ENCODE results near the gene DARS1.

The DARS1 gene

GRCh38 chr2:135951041-135951583, 34.3 kb downstream of the DARS1 start:
- Mint-ChIP-seq H3K27ac (no peak overlapping the region), H3K27me3 (no peaks in the 10 kb centered on the region), H3K4me3 (no peak overlapping the region)

DNA sequence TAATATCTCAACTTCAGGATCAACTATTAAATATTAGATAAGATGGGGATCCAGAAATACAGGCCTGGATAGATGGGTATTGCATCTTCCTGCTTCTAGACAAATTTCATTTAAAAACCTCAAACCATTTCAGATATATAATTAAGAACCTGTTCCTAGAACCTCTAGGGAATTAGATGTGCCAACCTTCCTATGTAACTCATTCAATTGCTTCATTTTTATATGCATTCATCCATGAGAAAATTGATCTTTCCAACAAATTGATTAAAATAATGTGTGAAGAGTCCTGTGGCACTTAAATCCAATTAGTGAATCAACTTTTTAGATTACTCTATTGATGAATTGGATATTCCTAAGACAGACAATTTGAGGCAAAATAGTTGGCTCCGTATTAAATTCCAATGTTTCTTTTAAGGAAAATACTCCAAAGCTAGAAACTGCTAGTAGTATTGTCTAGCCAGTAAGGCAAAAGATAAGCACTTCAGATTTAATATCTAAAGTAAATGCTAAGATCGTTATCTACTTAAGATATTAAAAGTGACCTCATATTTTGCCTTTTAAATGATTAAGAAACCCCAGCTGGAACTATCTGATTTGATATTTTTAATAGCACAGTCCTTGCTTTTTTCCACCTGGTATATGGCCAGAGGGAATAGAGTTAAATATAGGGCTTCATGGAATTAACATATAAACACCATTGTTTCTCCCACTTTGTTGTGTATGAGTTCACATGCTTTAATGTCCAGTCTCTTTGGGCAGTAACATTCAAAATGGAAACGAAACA, 35.8 kb downstream of the DARS1 start:
- Mint-ChIP-seq H3K9me3 (peaks cover 5% of the 10 kb centered on the region), H3K4me3 (no peak overlapping the region), H3K4me1 (peaks cover 62% of the 10 kb centered on the region), H3K36me3 (ENCODE audit: low read depth) (peaks cover 54% of the 10 kb centered on the region), H3K27me3 (no peaks in the 10 kb centered on the region), H3K27ac (no peak overlapping the region)
- DNase-seq (no peak), ATAC-seq (no peak)

More at GRCh38 chr2:135951041-135951583, 34.3 kb downstream of the DARS1 start:
- Mint-ChIP-seq H3K9me3 (peaks cover 5% of the 10 kb centered on the region), H3K4me1 (peaks cover 60% of the 10 kb centered on the region), H3K36me3 (ENCODE audit: low read depth) (peaks cover 55% of the 10 kb centered on the region)
- no peak for ATAC-seq
- no peak for DNase-seq

- H3K9me3 Mint-ChIP-seq, result peaks cover 5% of the 10 kb centered on the region
- H3K4me1 Mint-ChIP-seq, result peaks cover 58% of the 10 kb centered on the region
- H3K27me3 Mint-ChIP-seq, result no peaks in the 10 kb centered on the region
- no peak for DNase-seq
- peaks cover 50% of the 10 kb centered on the region for H3K36me3 Mint-ChIP-seq (ENCODE audit: low read depth)
- ATAC-seq, result peak; percentile 81
- H3K4me3 Mint-ChIP-seq, result peak overlapping the region; percentile 38
- peak overlapping the region; percentile 78 for H3K27ac Mint-ChIP-seq
These were observed 36.6 kb downstream of the DARS1 start for GRCh38 chr2:135948642-135949355.

DNA sequence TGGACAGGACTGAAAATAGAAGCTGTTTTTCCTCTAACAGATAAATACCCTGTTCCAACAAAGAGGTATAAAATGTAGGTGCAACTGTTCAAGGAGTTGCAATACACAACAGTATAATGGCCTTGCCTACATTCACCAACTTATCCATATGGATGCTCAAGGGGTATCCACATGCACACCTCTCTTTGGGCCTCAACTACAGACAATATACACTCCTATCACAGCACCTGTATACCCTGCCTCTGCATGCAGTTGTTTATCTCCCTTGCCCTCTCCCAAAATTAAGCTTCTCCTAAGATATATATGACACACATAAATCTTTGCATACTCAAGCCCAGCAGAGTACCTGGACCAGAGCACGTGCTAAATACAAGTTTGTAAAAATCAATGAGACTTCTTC, 37.3 kb downstream of the DARS1 start:
- ATAC-seq (no peak), DNase-seq (no peak)
- H3K4me1 Mint-ChIP-seq, result peaks cover 58% of the 10 kb centered on the region
- H3K36me3 Mint-ChIP-seq (ENCODE audit: low read depth), result peaks cover 52% of the 10 kb centered on the region
- no peaks in the 10 kb centered on the region for H3K27me3 Mint-ChIP-seq
- peaks cover 5% of the 10 kb centered on the region for H3K9me3 Mint-ChIP-seq
- peak overlapping the region; percentile 38 for H3K4me3 Mint-ChIP-seq
- H3K27ac Mint-ChIP-seq, result peak overlapping the region; percentile 78

GRCh38 chr2:135947483-135947882, 37.9 kb downstream of the DARS1 start:
- no peaks in the 10 kb centered on the region for H3K27me3 Mint-ChIP-seq
- no peak overlapping the region for H3K27ac Mint-ChIP-seq
- H3K4me1 Mint-ChIP-seq, result peaks cover 56% of the 10 kb centered on the region
- H3K4me3 Mint-ChIP-seq, result no peak overlapping the region
- DNase-seq (no peak), ATAC-seq (no peak)
- H3K9me3 Mint-ChIP-seq, result peaks cover 3% of the 10 kb centered on the region
- H3K36me3 Mint-ChIP-seq (ENCODE audit: low read depth), result peaks cover 52% of the 10 kb centered on the region

DNA sequence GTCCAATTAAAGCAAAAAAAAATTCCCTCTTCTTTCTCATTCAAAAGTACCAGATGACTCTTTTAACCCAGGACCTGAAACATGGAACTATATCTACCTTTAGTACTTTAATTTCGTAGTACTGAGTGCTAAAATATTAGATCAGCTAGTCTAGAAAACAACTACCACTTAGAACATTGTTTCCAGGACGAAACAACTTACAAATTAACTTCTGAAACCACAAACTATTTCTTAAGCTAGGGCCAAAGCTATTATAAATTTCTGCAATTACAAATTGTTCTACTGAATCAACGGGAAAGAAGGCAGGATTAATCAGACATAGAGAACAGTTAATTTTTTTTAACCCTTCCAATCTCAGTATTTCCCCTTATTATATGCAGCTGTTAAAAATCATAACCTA, 39.9 kb downstream of the DARS1 start:
- H3K4me1 Mint-ChIP-seq, result peaks cover 52% of the 10 kb centered on the region
- ATAC-seq (no peak), DNase-seq (no peak)
- H3K27me3 Mint-ChIP-seq, result no peaks in the 10 kb centered on the region
- no peak overlapping the region for H3K27ac Mint-ChIP-seq
- peaks cover 52% of the 10 kb centered on the region for H3K36me3 Mint-ChIP-seq (ENCODE audit: low read depth)
- no peaks in the 10 kb centered on the region for H3K9me3 Mint-ChIP-seq
- H3K4me3 Mint-ChIP-seq, result no peak overlapping the region

GRCh38 chr2:135944625-135945024, 40.8 kb downstream of the DARS1 start:
- Mint-ChIP-seq H3K27ac (no peak overlapping the region), H3K9me3 (no peaks in the 10 kb centered on the region), H3K4me1 (peaks cover 49% of the 10 kb centered on the region), H3K36me3 (ENCODE audit: low read depth) (peaks cover 61% of the 10 kb centered on the region), H3K27me3 (no peaks in the 10 kb centered on the region), H3K4me3 (no peak overlapping the region)
- ATAC-seq (no peak), DNase-seq (no peak)

- Mint-ChIP-seq H3K27me3 (no peaks in the 10 kb centered on the region), H3K4me3 (no peak overlapping the region), H3K27ac (no peak overlapping the region), H3K36me3 (ENCODE audit: low read depth) (peaks cover 68% of the 10 kb centered on the region), H3K4me1 (peaks cover 34% of the 10 kb centered on the region), H3K9me3 (no peaks in the 10 kb centered on the region)
- no peak for ATAC-seq
- no peak for DNase-seq
These were observed 42.3 kb downstream of the DARS1 start for GRCh38 chr2:135942936-135943688.

DNA sequence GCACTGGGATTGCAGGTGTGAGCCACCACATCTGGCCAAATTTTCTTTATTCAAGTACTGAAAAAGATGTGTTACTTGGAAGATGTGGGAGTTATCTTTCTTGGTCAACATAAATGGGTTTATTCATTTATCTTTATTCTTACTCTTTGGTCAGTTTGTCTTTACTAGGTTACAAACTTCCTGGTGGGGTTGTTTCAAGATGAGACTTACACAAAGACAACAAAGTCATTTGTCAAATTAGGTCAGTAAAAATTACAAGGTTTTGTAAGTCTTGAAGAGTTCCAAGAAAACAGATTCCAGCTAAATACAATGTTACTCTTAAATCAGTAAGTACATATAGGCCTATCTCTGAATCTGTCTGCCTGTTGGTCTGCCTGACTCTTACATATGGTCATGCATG, 48.9 kb downstream of the DARS1 start:
- Mint-ChIP-seq H3K9me3 (no peaks in the 10 kb centered on the region), H3K36me3 (ENCODE audit: low read depth) (peaks cover 66% of the 10 kb centered on the region), H3K4me1 (peaks cover 29% of the 10 kb centered on the region), H3K27ac (no peak overlapping the region), H3K4me3 (no peak overlapping the region), H3K27me3 (no peaks in the 10 kb centered on the region)
- ATAC-seq (no peak), DNase-seq (no peak)

- peaks cover 29% of the 10 kb centered on the region for H3K4me1 Mint-ChIP-seq
- no peaks in the 10 kb centered on the region for H3K9me3 Mint-ChIP-seq
- DNase-seq (no peak), ATAC-seq (no peak)
- no peaks in the 10 kb centered on the region for H3K27me3 Mint-ChIP-seq
- no peak overlapping the region for H3K4me3 Mint-ChIP-seq
- H3K27ac Mint-ChIP-seq, result no peak overlapping the region
- H3K36me3 Mint-ChIP-seq (ENCODE audit: low read depth), result peaks cover 68% of the 10 kb centered on the region
These were observed 49.5 kb downstream of the DARS1 start for GRCh38 chr2:135935914-135936313.

- Mint-ChIP-seq H3K27ac (no peak overlapping the region), H3K36me3 (ENCODE audit: low read depth) (peaks cover 49% of the 10 kb centered on the region), H3K4me3 (no peak overlapping the region), H3K27me3 (no peaks in the 10 kb centered on the region), H3K4me1 (peaks cover 18% of the 10 kb centered on the region), H3K9me3 (no peaks in the 10 kb centered on the region)
- DNase-seq (no peak), ATAC-seq (no peak)
These were observed 53.5 kb downstream of the DARS1 start for GRCh38 chr2:135931776-135932443.

DNA sequence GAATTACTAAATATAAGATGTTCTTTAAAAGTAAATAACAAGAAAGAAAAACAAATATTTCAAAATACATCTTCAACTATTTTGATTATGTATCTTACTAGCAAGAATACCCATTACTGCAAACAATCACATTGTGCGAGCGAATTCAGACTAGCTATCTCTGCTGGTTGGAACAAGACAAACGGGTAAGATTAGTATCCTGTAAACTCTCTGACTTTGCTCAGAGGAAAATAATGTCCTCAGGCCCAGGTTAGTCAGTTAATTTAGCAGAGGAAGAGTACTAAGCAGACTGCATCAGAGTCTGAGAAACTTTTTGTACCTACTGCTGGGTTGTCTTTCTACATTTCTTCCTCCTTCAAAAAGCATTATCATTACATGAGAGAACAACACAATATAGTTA, 58.8 kb downstream of the DARS1 start:
- no peaks in the 10 kb centered on the region for H3K27me3 Mint-ChIP-seq
- DNase-seq (no peak), ATAC-seq (no peak)
- no peaks in the 10 kb centered on the region for H3K9me3 Mint-ChIP-seq
- H3K36me3 Mint-ChIP-seq (ENCODE audit: low read depth), result peaks cover 23% of the 10 kb centered on the region
- no peak overlapping the region for H3K27ac Mint-ChIP-seq
- H3K4me1 Mint-ChIP-seq, result peaks cover 3% of the 10 kb centered on the region
- no peak overlapping the region for H3K4me3 Mint-ChIP-seq

GRCh38 chr2:135925571-135925970, 59.9 kb downstream of the DARS1 start:
- Mint-ChIP-seq H3K4me1 (peaks cover 3% of the 10 kb centered on the region), H3K36me3 (ENCODE audit: low read depth) (peaks cover 14% of the 10 kb centered on the region), H3K9me3 (no peaks in the 10 kb centered on the region), H3K27me3 (no peaks in the 10 kb centered on the region), H3K27ac (no peak overlapping the region), H3K4me3 (no peak overlapping the region)
- DNase-seq (no peak), ATAC-seq (no peak)

- no peak for ATAC-seq
- DNase-seq, result no peak
- Mint-ChIP-seq H3K27me3 (no peaks in the 10 kb centered on the region), H3K4me1 (peaks cover 6% of the 10 kb centered on the region), H3K4me3 (no peak overlapping the region), H3K9me3 (no peaks in the 10 kb centered on the region), H3K27ac (no peak overlapping the region), H3K36me3 (ENCODE audit: low read depth) (peaks cover 17% of the 10 kb centered on the region)
These were observed 69.2 kb downstream of the DARS1 start for GRCh38 chr2:135916207-135916606.

Data from activated naive CD8-positive, alpha-beta T cell treated with anti-CD3 and anti-CD28 coated beads, Interleukin-2, amount 50 U/mL, for 24 hours (primary cell).